GM13976 (cell line): ENCODE measurements around the gene SLC22A7.

Experiments used
- DNase-seq: peaks from one replicate; pipeline ENCODE4 v3.0.0; 2012; ENCODE audit warnings: low spot score
- in situ Hi-C: fragments of 300-500 bp; cut with MboI; formaldehyde crosslinking; loops from one replicate; pipeline ENCODE4 v1.12.0; 2022; ENCODE audit warnings: low sequenced_read_pairs, mixed read lengths, inconsistent platforms; ENCODE audit not compliant: unreplicated experiment
- TF ChIP-seq, protein P1 (sequence below): IDR thresholded peaks from 2 replicates; pipeline ENCODE4 v1.5.1; 2012; ENCODE audit warnings: borderline replicate concordance, mild to moderate bottlenecking; ENCODE audit not compliant: insufficient read depth; ENCODE audit errors: extremely low read depth, missing control alignments, control extremely low read depth

The SLC22A7 gene

DNA sequence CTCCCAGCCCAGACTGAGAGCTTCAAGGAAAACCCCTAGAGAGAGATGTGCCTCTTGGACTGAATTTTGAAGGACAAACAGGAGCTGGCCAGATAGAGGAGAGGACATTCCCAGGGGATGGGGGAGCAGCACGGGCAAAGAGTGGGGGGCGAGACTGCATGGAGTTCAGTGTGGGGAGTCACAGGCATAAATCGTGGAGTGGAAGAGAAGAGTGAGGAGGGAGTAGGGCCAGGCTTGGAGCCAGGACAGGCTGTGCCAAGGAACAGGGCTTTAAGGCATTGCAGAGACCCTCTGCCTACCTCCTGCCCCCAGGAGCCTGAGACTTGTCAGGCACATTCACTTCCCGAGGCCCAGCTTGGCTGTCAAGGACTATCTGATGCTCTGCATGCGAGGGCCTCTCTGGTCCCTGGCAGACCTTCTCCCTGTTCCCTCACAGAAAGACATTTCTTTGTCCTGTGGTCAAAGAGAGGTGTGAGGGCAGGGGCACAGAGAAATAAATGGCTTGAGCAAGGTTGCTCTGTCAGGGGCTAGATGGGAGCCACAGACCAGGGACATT lies 5.2 kb upstream of the SLC22A7 start:
- in situ Hi-C loops: no loop called here
- DNase-seq: no peak
- TF ChIP-seq, protein P1, sequence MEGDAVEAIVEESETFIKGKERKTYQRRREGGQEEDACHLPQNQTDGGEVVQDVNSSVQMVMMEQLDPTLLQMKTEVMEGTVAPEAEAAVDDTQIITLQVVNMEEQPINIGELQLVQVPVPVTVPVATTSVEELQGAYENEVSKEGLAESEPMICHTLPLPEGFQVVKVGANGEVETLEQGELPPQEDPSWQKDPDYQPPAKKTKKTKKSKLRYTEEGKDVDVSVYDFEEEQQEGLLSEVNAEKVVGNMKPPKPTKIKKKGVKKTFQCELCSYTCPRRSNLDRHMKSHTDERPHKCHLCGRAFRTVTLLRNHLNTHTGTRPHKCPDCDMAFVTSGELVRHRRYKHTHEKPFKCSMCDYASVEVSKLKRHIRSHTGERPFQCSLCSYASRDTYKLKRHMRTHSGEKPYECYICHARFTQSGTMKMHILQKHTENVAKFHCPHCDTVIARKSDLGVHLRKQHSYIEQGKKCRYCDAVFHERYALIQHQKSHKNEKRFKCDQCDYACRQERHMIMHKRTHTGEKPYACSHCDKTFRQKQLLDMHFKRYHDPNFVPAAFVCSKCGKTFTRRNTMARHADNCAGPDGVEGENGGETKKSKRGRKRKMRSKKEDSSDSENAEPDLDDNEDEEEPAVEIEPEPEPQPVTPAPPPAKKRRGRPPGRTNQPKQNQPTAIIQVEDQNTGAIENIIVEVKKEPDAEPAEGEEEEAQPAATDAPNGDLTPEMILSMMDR: no peak

DNA sequence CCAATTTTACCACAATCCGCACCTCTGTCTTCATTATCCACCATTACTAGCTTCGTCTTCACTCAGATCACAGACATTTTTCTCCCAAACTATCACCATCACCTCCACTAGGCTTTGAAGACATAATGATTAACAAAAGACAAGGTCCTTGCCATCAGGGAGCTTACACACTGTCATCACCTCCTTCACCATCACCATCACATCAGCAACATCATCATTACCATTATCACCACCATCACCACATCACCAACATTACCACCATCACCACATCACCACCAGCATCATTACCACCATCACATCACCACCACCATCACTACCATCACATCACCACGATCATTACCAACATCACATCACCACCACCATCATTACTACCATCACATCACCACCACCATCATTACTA lies 4.4 kb upstream of the SLC22A7 start:
- in situ Hi-C loops: no loop called here
- TF ChIP-seq, protein P1: no peak

DNA sequence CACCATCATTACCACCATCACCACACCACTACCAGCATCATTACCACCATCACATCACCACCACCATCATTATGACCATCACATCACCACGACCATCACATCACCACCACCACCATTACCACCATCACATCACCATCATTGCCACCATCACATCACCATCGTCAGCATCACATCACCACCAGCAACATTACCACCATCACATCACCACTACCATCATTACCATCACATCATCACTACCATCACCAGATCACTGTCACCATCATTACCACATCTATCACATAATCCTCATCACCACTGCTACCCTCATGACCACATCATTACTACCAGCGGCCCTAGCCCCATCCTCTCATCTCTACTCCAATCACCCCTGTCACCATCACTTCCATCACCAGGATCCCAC lies 3.5 kb upstream of the SLC22A7 start:
- TF ChIP-seq, protein P1: no peak
- in situ Hi-C loops: no loop called here
- no peak for DNase-seq

More for the DNA sequence above, 4.4 kb upstream of the SLC22A7 start:
- DNase-seq: no peak

DNA sequence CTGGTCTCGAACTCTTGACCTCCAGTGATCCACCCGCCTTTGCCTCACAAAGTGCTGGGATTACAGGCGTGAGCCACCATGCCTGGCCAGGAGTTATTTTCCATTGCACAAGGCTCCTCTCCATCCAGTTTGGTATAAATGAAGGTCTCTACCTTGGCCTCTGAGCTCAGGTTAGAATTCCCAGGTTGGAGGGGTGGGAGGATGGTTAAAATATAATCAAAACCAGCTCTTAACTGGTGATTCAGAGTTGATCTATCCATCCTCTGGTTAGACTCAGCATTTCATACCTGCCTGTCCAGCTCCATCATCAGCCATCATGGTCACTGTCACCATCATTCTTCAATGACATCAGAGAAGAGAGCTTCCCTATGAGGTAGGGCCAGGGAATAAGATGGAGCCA lies 2.6 kb upstream of the SLC22A7 start:
- TF ChIP-seq, protein P1: no peak
- in situ Hi-C loops: no loop called here
- no peak for DNase-seq

DNA sequence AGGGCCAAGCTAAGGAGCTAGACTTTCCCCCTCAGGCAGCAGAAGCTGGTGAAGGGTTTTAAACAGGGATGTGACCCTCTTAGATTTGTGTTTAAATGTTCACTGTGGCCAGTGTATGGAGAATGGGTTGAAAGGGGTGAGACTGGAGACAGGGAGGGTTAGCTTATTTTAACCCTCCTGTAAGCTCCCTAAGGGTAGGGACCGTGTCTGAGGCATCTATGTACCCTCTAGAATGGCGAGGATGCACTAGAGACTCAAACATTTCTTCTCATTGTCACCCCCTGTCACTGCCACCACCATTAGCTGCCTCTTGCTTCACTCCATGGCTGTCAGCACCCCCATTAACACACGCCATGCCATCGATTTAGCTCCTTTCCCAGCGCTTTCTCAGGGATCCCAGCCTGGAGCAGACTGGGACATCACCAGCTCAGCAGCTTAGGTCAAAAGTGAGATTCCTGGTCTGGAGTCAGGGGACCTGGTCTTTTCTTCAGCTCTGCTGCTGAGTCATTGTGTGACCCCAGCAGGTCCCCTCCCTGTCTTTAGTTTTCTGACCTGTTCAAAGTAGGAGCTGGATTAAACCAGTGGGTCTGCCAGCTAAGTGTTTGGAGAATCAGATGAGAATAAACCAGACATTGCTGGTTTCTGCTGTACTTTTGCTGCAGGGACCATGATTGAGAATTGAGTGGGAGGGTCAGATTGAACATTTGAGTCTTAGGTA lies 1.1 kb upstream of the SLC22A7 start:
- TF ChIP-seq, protein P1: no peak
- in situ Hi-C loops: no loop called here
- peak; percentile 20 for DNase-seq

DNA sequence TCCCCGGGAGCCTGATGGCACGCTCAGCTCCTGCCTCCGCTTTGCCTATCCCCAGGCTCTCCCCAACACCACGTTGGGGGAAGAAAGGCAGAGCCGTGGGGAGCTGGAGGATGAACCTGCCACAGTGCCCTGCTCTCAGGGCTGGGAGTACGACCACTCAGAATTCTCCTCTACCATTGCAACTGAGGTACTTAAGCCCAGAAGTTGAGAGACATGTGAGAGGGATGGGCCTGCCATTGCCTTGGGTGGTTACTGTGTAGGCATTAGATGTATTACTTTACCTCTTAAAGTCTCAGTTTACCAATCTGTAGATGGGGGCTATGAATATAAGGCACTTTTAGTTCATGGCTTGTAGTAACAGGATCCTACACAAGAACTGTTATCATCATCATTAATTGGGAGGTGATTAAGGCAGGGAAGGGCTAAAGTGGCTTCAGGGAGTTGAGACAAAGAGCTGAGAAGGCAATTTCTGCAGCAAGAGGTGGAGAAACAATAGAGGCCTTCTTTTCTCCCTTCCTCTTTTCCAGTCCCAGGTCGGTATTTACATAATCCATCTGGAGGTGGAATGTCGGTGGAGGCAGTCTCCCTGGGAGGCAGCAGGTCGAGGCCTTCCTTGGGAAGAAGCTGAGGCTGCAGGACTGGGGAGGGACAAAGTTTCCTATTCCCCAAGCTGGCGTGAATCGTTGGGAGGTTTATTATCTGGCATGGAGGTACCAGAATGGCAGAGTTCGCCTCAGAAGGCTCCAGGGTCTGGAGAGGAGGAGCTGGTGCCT lies 691 bp downstream of the SLC22A7 start:
- DNase-seq: peak; percentile 21
- in situ Hi-C loops: no loop called here

More for the DNA sequence above, 691 bp downstream of the SLC22A7 start:
- TF ChIP-seq, protein P1: no peak
